ENCODE results near the gene CATSPERD. TPM values are rescaled to one million over a fixed set of nuclear protein-coding genes. Genes with fewer than 3 reads are reported as not detected.
"Not testable (repeated sequence)": the region's sequence is repeated elsewhere in the genome, so short reads cannot be mapped to it uniquely, and the experiment has no call there.

The CATSPERD gene
- total RNA-seq, 1 experiment from 2014 or later, result not detected

DNA sequence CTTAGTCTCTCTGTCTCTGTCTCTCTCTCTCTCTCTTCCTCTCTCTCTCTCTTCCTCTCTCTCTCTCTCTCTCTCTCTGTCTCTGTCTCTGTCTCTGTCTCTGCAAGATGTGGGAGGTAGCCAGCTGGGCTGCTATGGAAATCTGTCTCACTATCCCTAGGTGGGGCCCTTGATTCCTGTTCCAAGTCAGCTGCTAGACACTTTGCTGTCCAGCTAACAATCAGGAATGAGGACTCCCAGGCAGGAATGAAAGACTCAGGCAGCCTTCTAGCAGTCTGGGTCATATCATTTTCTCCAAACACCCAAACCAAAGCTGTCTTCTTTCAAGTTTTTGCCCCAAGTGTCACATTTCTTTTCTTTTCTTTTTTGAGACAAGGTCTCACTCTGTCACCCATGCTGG is 23.2 kb downstream of the CATSPERD start:
- Histone ChIP-seq H2BK15ac (ENCODE audit: low read depth, low read length) (no peak overlapping the region), H3K23me2 (ENCODE audit: insufficient read length, low read depth, low read length, poor library complexity, severe bottlenecking) (no peaks in the 10 kb centered on the region), H3K56ac (ENCODE audit: insufficient read length, low read depth, low read length) (no peak overlapping the region), H4K8ac (replicated peaks; ENCODE audit: insufficient read length, low read depth, low read length) (no peak overlapping the region), H2BK120ac (ENCODE audit: low read depth, low read length, poor library complexity, severe bottlenecking) (no peak overlapping the region), H4K5ac (ENCODE audit: insufficient read length, low read depth, low read length) (no peak overlapping the region), H3K4me2 (ENCODE audit: insufficient read depth, insufficient read length, low read length) (no peak overlapping the region), H3K79me2 (ENCODE audit: insufficient read depth, low read length) (no peaks in the 10 kb centered on the region), H3K9me3 (ENCODE audit: control insufficient read depth, low read depth, low read length) (no peaks in the 10 kb centered on the region), H3K27ac (ENCODE audit: insufficient read length, low read depth, low read length) (no peak overlapping the region), H3K27me3 (ENCODE audit: insufficient read depth, low read length) (no peaks in the 10 kb centered on the region), H4K91ac (ENCODE audit: insufficient read length, low read depth, low read length) (no peak overlapping the region), H2BK20ac (ENCODE audit: low read depth, low read length, poor library complexity, severe bottlenecking) (no peak overlapping the region), H3K18ac (ENCODE audit: insufficient read length, low read depth, low read length) (no peak overlapping the region), H3K4me1 (ENCODE audit: insufficient read depth, low read length) (no peaks in the 10 kb centered on the region), H3K23ac (ENCODE audit: insufficient read length, low read depth, low read length) (no peak overlapping the region), H3T11ph (ENCODE audit: low read length) (no peak overlapping the region), H2BK12ac (ENCODE audit: insufficient read length, low read depth, low read length) (no peak overlapping the region), H2AFZ (ENCODE audit: low read length) (no peak overlapping the region), H3K14ac (ENCODE audit: insufficient read depth, low read length) (no peak overlapping the region), H3K79me1 (ENCODE audit: insufficient read depth, low read depth, low read length, poor library complexity, severe bottlenecking) (no peaks in the 10 kb centered on the region), H4K20me1 (ENCODE audit: control insufficient read depth, insufficient read depth, insufficient read length) (no peaks in the 10 kb centered on the region), H3K4ac (ENCODE audit: low read depth, low read length) (no peak overlapping the region), H2AK5ac (ENCODE audit: insufficient read length, low read length) (no peak overlapping the region), H3K9ac (ENCODE audit: extremely low read depth, insufficient read length, low read length) (no peak overlapping the region), H2BK5ac (ENCODE audit: insufficient read length, low read length) (no peak overlapping the region)
- Mint-ChIP-seq H3K4me1 (0 out of 4 replicates have a peak, but pooled peaks cover 0 to 2% of the 10 kb centered on the region in 2 experiments), H3K27me3 (ENCODE audit: low read depth) (peaks cover 22% of the 10 kb centered on the region), H3K9me3 (0 out of 5 replicates have a peak, but pooled peaks cover 0 to 3% of the 10 kb centered on the region in 2 experiments), H3K4me3 (no peak overlapping the region), H3K36me3 (ENCODE audit: insufficient read depth in 1 of 3, low read depth in 3 of 3) (no peaks in the 10 kb centered on the region), H3K27ac (no peak overlapping the region)
- no peak for DNase-seq
- TF ChIP-seq, protein P1, sequence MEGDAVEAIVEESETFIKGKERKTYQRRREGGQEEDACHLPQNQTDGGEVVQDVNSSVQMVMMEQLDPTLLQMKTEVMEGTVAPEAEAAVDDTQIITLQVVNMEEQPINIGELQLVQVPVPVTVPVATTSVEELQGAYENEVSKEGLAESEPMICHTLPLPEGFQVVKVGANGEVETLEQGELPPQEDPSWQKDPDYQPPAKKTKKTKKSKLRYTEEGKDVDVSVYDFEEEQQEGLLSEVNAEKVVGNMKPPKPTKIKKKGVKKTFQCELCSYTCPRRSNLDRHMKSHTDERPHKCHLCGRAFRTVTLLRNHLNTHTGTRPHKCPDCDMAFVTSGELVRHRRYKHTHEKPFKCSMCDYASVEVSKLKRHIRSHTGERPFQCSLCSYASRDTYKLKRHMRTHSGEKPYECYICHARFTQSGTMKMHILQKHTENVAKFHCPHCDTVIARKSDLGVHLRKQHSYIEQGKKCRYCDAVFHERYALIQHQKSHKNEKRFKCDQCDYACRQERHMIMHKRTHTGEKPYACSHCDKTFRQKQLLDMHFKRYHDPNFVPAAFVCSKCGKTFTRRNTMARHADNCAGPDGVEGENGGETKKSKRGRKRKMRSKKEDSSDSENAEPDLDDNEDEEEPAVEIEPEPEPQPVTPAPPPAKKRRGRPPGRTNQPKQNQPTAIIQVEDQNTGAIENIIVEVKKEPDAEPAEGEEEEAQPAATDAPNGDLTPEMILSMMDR (conservative IDR thresholded peaks at IDR 0.05), result no peak

DNA sequence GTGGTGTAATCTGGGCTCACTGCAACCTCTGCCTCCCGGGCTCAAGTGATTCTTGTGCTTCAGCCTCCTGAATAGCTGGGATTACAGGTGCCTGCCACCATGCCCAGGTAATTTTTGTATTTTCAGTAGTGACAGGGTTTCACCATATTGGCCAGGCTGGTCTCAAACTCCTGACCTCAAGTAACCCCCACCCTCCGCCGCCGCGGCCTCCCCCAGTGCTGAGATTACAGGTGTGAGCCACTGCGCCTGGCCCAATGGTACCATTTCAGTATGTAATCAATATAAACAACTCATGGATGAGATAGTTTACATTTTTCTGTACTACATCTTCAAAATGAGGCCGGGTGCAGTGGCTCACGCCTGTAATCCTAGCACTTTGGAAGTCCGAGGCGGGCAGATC is 24.6 kb downstream of the CATSPERD start:
- H4K20me1 ChIP-seq (ENCODE audit: control insufficient read depth, insufficient read depth, insufficient read length); H3K9me3 ChIP-seq (ENCODE audit: control insufficient read depth, low read depth, low read length); H3K4me3 Mint-ChIP-seq; H3K9me3 Mint-ChIP-seq; H3K18ac ChIP-seq (ENCODE audit: insufficient read length, low read depth, low read length); DNase-seq; H3K27me3 ChIP-seq (ENCODE audit: insufficient read depth, low read length); H4K91ac ChIP-seq (ENCODE audit: insufficient read length, low read depth, low read length); H3K79me2 ChIP-seq (ENCODE audit: insufficient read depth, low read length); H2AFZ ChIP-seq (ENCODE audit: low read length); H3K4me1 Mint-ChIP-seq; H3K79me1 ChIP-seq (ENCODE audit: insufficient read depth, low read depth, low read length, poor library complexity, severe bottlenecking); H3K4me1 ChIP-seq (ENCODE audit: insufficient read depth, low read length); H3K4ac ChIP-seq (ENCODE audit: low read depth, low read length); H3T11ph ChIP-seq (ENCODE audit: low read length); H3K23ac ChIP-seq (ENCODE audit: insufficient read length, low read depth, low read length); H4K8ac ChIP-seq (replicated peaks; ENCODE audit: insufficient read length, low read depth, low read length); H3K27ac Mint-ChIP-seq; H2AK5ac ChIP-seq (ENCODE audit: insufficient read length, low read length); H2BK15ac ChIP-seq (ENCODE audit: low read depth, low read length); H4K5ac ChIP-seq (ENCODE audit: insufficient read length, low read depth, low read length); H2BK20ac ChIP-seq (ENCODE audit: low read depth, low read length, poor library complexity, severe bottlenecking); H3K56ac ChIP-seq (ENCODE audit: insufficient read length, low read depth, low read length); H3K14ac ChIP-seq (ENCODE audit: insufficient read depth, low read length); H2BK12ac ChIP-seq (ENCODE audit: insufficient read length, low read depth, low read length); H3K4me2 ChIP-seq (ENCODE audit: insufficient read depth, insufficient read length, low read length); H2BK5ac ChIP-seq (ENCODE audit: insufficient read length, low read length); H3K27ac ChIP-seq (ENCODE audit: insufficient read length, low read depth, low read length); H2BK120ac ChIP-seq (ENCODE audit: low read depth, low read length, poor library complexity, severe bottlenecking); H3K23me2 ChIP-seq (ENCODE audit: insufficient read length, low read depth, low read length, poor library complexity, severe bottlenecking); H3K9ac ChIP-seq (ENCODE audit: extremely low read depth, insufficient read length, low read length); H3K36me3 Mint-ChIP-seq (ENCODE audit: insufficient read depth in 1 of 3, low read depth in 3 of 3): not testable (repeated sequence)
- no CpG with 5 or more reads among the region's 10 CpGs for WGBS (ENCODE audit: extremely low coverage, insufficient read length, low lambda C conversion rate)
- peaks cover 22% of the 10 kb centered on the region for H3K27me3 Mint-ChIP-seq (ENCODE audit: low read depth)

Data from H9 (cell line).